Activated CD4-positive, alpha-beta T cell treated with anti-CD3 and anti-CD28 coated beads for 1 hour (primary cell): ENCODE data around the gene TOLLIP.

Experiments
- DNase-seq: peaks from one replicate; pipeline ENCODE4 v3.0.0-alpha.2; 2020

The TOLLIP gene

GRCh38 chr11:1240771-1241170, 68.7 kb downstream of the TOLLIP start:
- no peak for DNase-seq

GRCh38 chr11:1239596-1240205, 69.7 kb downstream of the TOLLIP start:
- no peak for DNase-seq

GRCh38 chr11:1238767-1239595, 70.5 kb downstream of the TOLLIP start:
- DNase-seq, result no peak

GRCh38 chr11:1237851-1238250, 71.6 kb downstream of the TOLLIP start:
- no peak for DNase-seq

- no peak for DNase-seq
These were observed 72.3 kb downstream of the TOLLIP start for GRCh38 chr11:1237128-1237580.

GRCh38 chr11:1236316-1237127, 72.9 kb downstream of the TOLLIP start:
- no peak for DNase-seq

- DNase-seq, result no peak
These were observed 73.5 kb downstream of the TOLLIP start for GRCh38 chr11:1235901-1236315.

- DNase-seq, result no peak
These were observed 74.0 kb downstream of the TOLLIP start for GRCh38 chr11:1235306-1235900.

GRCh38 chr11:1234771-1235305, 74.6 kb downstream of the TOLLIP start:
- no peak for DNase-seq

GRCh38 chr11:1234054-1234720, 75.2 kb downstream of the TOLLIP start:
- no peak for DNase-seq

- DNase-seq, result no peak
These were observed 75.9 kb downstream of the TOLLIP start for GRCh38 chr11:1233351-1234053.

GRCh38 chr11:1232883-1233321, 76.5 kb downstream of the TOLLIP start:
- DNase-seq, result no peak

GRCh38 chr11:1232021-1232882, 77.2 kb downstream of the TOLLIP start:
- no peak for DNase-seq

- DNase-seq, result no peak
These were observed 77.9 kb downstream of the TOLLIP start for GRCh38 chr11:1231396-1232020.

- no peak for DNase-seq
These were observed 78.7 kb downstream of the TOLLIP start for GRCh38 chr11:1230456-1231395.

GRCh38 chr11:1230121-1230455, 79.3 kb downstream of the TOLLIP start:
- no peak for DNase-seq

- DNase-seq, result no peak
These were observed 79.8 kb downstream of the TOLLIP start for GRCh38 chr11:1229471-1230120.

- DNase-seq, result no peak
These were observed 80.4 kb downstream of the TOLLIP start for GRCh38 chr11:1228921-1229451.
